ENCODE data around the gene MMP26. TPM values are rescaled to one million over a fixed set of nuclear protein-coding genes. Genes with fewer than 3 reads are reported as not detected.

Gene MMP26
- total and polyA plus RNA-seq, 10 of the 15 experiments (the other 5 are each of a cell fraction or from before 2014, with no cell fraction given), result not detected

DNA sequence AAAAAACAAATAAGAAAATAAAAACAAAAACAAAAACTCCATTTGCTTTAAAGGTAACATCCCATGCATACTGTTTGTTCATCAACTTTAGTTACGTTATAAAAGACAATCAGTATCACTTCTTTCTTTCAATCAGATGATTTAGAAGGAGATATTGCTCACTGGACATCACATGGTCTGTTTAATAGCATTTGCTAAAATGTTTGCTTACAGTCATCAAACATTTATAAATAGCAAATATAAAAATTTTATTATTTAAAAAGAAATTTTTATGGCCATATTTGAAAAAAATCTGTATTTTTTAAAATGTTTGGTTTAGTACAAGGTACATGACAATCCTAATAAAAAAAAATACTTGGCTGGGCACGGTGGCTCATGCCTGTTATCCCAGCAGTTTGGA, 22.6 kb downstream of the MMP26 start:
- in situ Hi-C loops (cut with MboI) (no loop called here), intact Hi-C loops (cut with micrococcal nuclease; ENCODE audit: unreplicated experiment) (no loop called here)
- Histone ChIP-seq H3K4me2 (ENCODE audit: control insufficient read depth, insufficient read depth) (no peak overlapping the region), H3K4me1 (ENCODE audit: control insufficient read depth, insufficient read depth, low read length) (no peaks in the 10 kb centered on the region), H4K20me1 (ENCODE audit: control insufficient read depth, insufficient read depth) (no peaks in the 10 kb centered on the region), H3K27me3 (replicated peaks in 1 of 2; ENCODE audit: control insufficient read depth in 2 of 2, insufficient read depth in 2 of 2, low read length in 1 of 2) (no peaks in the 10 kb centered on the region), H3K27ac (ENCODE audit: control insufficient read depth, insufficient read depth) (no peak overlapping the region), H3K79me2 (ENCODE audit: control insufficient read depth, insufficient read depth, low read length) (no peaks in the 10 kb centered on the region), H3K36me3 (ENCODE audit: control insufficient read depth in 2 of 2, insufficient read depth in 2 of 2, low read length in 1 of 2) (no peaks in the 10 kb centered on the region), H3K4me3 (no peak overlapping the region), H3K9me3 (replicated peaks; ENCODE audit: control insufficient read depth, insufficient read depth, low read length) (no peaks in the 10 kb centered on the region), H2AFZ (ENCODE audit: control insufficient read depth, low read depth, low read length) (no peak overlapping the region), H3K9ac (ENCODE audit: control insufficient read depth, insufficient read depth, low read length) (no peak overlapping the region)
- FAIRE-seq (no peak), ATAC-seq (no peak), DNase-seq (ENCODE audit: low read depth, low spot score) (no peak)
- no peak for TF ChIP-seq STAT1 (conservative IDR thresholded peaks at IDR 0.05)
- TF ChIP-seq CEBPB (IDR thresholded peaks at IDR 0.05; ENCODE audit: borderline replicate concordance in 1 of 2, low read depth in 2 of 2, low read length in 2 of 2), result no peak
- no peak for TF ChIP-seq ZNF207 (IDR thresholded peaks at IDR 0.05; ENCODE audit: borderline replicate concordance)
- TF ChIP-seq SPI1 (IDR thresholded peaks at IDR 0.05; ENCODE audit: borderline replicate concordance, insufficient read depth, low read depth, low read length), result no peak
- no peak for TF ChIP-seq RAD21 (IDR thresholded peaks at IDR 0.05; ENCODE audit: insufficient read depth, low read depth, low read length)
- TF ChIP-seq DPF2 (IDR thresholded peaks at IDR 0.05), result no peak
- TF ChIP-seq NFYA (IDR thresholded peaks at IDR 0.05; ENCODE audit: borderline replicate concordance, low read depth, low read length), result no peak
- no peak for TF ChIP-seq BCL11A (IDR thresholded peaks at IDR 0.05; ENCODE audit: low read depth, low read length)
- ChIA-PET CTCF (interaction anchor here (1.2 kb wide), 1 partner anchor 12 kb away, joined by 5 read pairs; no protein-coding TSS in a partner anchor), SMC1A (ENCODE audit: uncharacterized antibody, unreplicated experiment) (no interaction called here), POLR2A (no interaction called here), RAD21 (ENCODE audit: unreplicated experiment) (no interaction called here)
- BruUV-seq (replicated peaks), result no TSS peak
- WGBS (ENCODE audit: insufficient coverage, insufficient replicate concordance, low lambda C conversion rate, missing lambda C conversion rate), result 23% methylated on average over 2 of the region's 2 CpGs

DNA sequence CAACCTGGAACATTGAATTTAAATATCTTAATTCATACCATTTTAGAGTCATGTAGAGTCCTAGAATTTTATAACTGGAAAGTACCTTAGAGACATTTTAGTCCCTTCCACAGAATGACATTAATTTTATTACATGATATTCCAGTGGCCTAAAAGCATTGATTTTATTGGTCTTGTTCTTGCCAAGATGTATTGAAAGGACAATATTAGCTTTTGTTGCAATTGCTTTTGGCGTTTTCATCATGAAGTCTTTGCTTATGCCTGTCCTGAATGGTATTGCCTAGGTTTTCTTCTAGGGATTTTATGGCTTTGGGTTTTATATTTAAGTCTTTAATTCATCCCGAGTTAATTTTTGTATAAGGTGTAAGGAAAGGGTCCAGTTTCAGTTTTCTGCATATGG, 36.2 kb downstream of the MMP26 start:
- no peaks in the 10 kb centered on the region for H3K27me3 ChIP-seq (replicated peaks in 1 of 2; ENCODE audit: control insufficient read depth in 2 of 2, insufficient read depth in 2 of 2, low read length in 1 of 2)
- no peak overlapping the region for H3K4me3 ChIP-seq
- ATAC-seq (no peak), FAIRE-seq (no peak), DNase-seq (ENCODE audit: low read depth, low spot score) (no peak)
- no peak for TF ChIP-seq GABPA (IDR thresholded peaks at IDR 0.05; ENCODE audit: low read depth)
- no peak for TF ChIP-seq SPI1 (IDR thresholded peaks at IDR 0.05; ENCODE audit: borderline replicate concordance, insufficient read depth, low read depth, low read length)
- no peak for TF ChIP-seq ZNF622 (IDR thresholded peaks at IDR 0.05)
- no peak for TF ChIP-seq TBL1XR1 (IDR thresholded peaks at IDR 0.05; ENCODE audit: low read depth, low read length)
- TF ChIP-seq, protein P1, sequence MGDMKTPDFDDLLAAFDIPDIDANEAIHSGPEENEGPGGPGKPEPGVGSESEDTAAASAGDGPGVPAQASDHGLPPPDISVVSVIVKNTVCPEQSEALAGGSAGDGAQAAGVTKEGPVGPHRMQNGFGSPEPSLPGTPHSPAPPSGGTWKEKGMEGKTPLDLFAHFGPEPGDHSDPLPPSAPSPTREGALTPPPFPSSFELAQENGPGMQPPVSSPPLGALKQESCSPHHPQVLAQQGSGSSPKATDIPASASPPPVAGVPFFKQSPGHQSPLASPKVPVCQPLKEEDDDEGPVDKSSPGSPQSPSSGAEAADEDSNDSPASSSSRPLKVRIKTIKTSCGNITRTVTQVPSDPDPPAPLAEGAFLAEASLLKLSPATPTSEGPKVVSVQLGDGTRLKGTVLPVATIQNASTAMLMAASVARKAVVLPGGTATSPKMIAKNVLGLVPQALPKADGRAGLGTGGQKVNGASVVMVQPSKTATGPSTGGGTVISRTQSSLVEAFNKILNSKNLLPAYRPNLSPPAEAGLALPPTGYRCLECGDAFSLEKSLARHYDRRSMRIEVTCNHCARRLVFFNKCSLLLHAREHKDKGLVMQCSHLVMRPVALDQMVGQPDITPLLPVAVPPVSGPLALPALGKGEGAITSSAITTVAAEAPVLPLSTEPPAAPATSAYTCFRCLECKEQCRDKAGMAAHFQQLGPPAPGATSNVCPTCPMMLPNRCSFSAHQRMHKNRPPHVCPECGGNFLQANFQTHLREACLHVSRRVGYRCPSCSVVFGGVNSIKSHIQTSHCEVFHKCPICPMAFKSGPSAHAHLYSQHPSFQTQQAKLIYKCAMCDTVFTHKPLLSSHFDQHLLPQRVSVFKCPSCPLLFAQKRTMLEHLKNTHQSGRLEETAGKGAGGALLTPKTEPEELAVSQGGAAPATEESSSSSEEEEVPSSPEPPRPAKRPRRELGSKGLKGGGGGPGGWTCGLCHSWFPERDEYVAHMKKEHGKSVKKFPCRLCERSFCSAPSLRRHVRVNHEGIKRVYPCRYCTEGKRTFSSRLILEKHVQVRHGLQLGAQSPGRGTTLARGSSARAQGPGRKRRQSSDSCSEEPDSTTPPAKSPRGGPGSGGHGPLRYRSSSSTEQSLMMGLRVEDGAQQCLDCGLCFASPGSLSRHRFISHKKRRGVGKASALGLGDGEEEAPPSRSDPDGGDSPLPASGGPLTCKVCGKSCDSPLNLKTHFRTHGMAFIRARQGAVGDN (IDR thresholded peaks at IDR 0.05), result no peak
- in situ Hi-C loops (cut with MboI) (no loop called here), intact Hi-C loops (cut with micrococcal nuclease; ENCODE audit: unreplicated experiment) (no loop called here)
- no peak overlapping the region for H3K9ac ChIP-seq (ENCODE audit: control insufficient read depth, insufficient read depth, low read length)
- H3K36me3 ChIP-seq (ENCODE audit: control insufficient read depth in 2 of 2, insufficient read depth in 2 of 2, low read length in 1 of 2), result no peaks in the 10 kb centered on the region
- 0% methylated on average over 2 of the region's 2 CpGs for WGBS (ENCODE audit: insufficient coverage, insufficient replicate concordance, low lambda C conversion rate, missing lambda C conversion rate)
- ChIA-PET RAD21 (ENCODE audit: unreplicated experiment) (no interaction called here), POLR2A (no interaction called here), SMC1A (ENCODE audit: uncharacterized antibody, unreplicated experiment) (no interaction called here), CTCF (no interaction called here)
- no peaks in the 10 kb centered on the region for H4K20me1 ChIP-seq (ENCODE audit: control insufficient read depth, insufficient read depth)
- H3K27ac ChIP-seq (ENCODE audit: control insufficient read depth, insufficient read depth), result no peak overlapping the region
- H3K4me1 ChIP-seq (ENCODE audit: control insufficient read depth, insufficient read depth, low read length), result no peaks in the 10 kb centered on the region
- no peak overlapping the region for H2AFZ ChIP-seq (ENCODE audit: control insufficient read depth, low read depth, low read length)
- H3K4me2 ChIP-seq (ENCODE audit: control insufficient read depth, insufficient read depth), result no peak overlapping the region
- H3K79me2 ChIP-seq (ENCODE audit: control insufficient read depth, insufficient read depth, low read length), result no peaks in the 10 kb centered on the region
- BruUV-seq (replicated peaks), result no TSS peak
- no peaks in the 10 kb centered on the region for H3K9me3 ChIP-seq (replicated peaks; ENCODE audit: control insufficient read depth, insufficient read depth, low read length)
